ENCODE data around the gene ZNF514. TPM values are rescaled to one million over a fixed set of nuclear protein-coding genes. Genes with fewer than 3 reads are reported as not detected.
A peak's percentile ranks its signal among the peaks of the same experiment; 100 is the strongest.
"Not testable (repeated sequence)": the region's sequence is repeated elsewhere in the genome, so short reads cannot be mapped to it uniquely, and the experiment has no call there.

Gene ZNF514
- total and polyA plus RNA-seq, 12 donors, result 4.6 to 26.1 (median 14.2) TPM

GRCh38 chr2:95109260-95109659 is 50.4 kb downstream of the ZNF514 start:
- DNase-seq, result no peak
- intact Hi-C loops (cut with DNase I), result loop anchor here in 1 of 2 donors (10.0 kb wide), 1 partner anchor 84 kb away; the partner anchor contains the start of gene MAL
- peaks cover 0 to 70% of the 10 kb centered on the region in 2 donors for H3K36me3 ChIP-seq (replicated peaks in 1 of 2)
- H3K4me3 ChIP-seq, result no peak overlapping the region
- TF ChIP-seq, protein P1, sequence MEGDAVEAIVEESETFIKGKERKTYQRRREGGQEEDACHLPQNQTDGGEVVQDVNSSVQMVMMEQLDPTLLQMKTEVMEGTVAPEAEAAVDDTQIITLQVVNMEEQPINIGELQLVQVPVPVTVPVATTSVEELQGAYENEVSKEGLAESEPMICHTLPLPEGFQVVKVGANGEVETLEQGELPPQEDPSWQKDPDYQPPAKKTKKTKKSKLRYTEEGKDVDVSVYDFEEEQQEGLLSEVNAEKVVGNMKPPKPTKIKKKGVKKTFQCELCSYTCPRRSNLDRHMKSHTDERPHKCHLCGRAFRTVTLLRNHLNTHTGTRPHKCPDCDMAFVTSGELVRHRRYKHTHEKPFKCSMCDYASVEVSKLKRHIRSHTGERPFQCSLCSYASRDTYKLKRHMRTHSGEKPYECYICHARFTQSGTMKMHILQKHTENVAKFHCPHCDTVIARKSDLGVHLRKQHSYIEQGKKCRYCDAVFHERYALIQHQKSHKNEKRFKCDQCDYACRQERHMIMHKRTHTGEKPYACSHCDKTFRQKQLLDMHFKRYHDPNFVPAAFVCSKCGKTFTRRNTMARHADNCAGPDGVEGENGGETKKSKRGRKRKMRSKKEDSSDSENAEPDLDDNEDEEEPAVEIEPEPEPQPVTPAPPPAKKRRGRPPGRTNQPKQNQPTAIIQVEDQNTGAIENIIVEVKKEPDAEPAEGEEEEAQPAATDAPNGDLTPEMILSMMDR (IDR thresholded peaks at IDR 0.05), result no peak
- no peak for TF ChIP-seq POLR2A (IDR thresholded peaks at IDR 0.05)
- 90 to 93% (median 90%) methylated on average over 6 of the region's 6 CpGs for WGBS, 4 donors
- no peaks in the 10 kb centered on the region for H3K27me3 ChIP-seq
- H3K4me1 ChIP-seq (replicated peaks in 1 of 2), result no peaks in the 10 kb centered on the region
- H3K27ac ChIP-seq, result no peak overlapping the region
- no peaks in the 10 kb centered on the region for H3K9me3 ChIP-seq (replicated peaks in 1 of 3)

- no peaks in the 10 kb centered on the region for H3K4me1 ChIP-seq (replicated peaks in 1 of 2)
- DNase-seq, result peak in 2 of 7 donors; percentile 47 to 51
- H3K9me3 ChIP-seq (replicated peaks in 1 of 3), result peaks cover 0 to 5% (median 0%) of the 10 kb centered on the region in 3 donors
- TF ChIP-seq, protein P1 (IDR thresholded peaks at IDR 0.05), result no peak
- no peak for TF ChIP-seq POLR2A (IDR thresholded peaks at IDR 0.05)
- H3K4me3 ChIP-seq, result no peak overlapping the region
- H3K27ac ChIP-seq, result peak overlapping the region in 1 of 5 donors; percentile 40
- whole genome bisulfite sequencing, 4 donors, result 60 to 75% (median 70%) methylated on average over 2 of the region's 2 CpGs
- peaks cover 0 to 83% of the 10 kb centered on the region in 2 donors for H3K36me3 ChIP-seq (replicated peaks in 1 of 2)
- H3K27me3 ChIP-seq, result no peaks in the 10 kb centered on the region
- intact Hi-C loops (cut with DNase I), result loop anchor here in 1 of 2 donors (10.0 kb wide), 1 partner anchor 81 kb away; the partner anchor contains the start of gene MAL
Measured at GRCh38 chr2:95106081-95106480, 53.6 kb downstream of the ZNF514 start.

DNA sequence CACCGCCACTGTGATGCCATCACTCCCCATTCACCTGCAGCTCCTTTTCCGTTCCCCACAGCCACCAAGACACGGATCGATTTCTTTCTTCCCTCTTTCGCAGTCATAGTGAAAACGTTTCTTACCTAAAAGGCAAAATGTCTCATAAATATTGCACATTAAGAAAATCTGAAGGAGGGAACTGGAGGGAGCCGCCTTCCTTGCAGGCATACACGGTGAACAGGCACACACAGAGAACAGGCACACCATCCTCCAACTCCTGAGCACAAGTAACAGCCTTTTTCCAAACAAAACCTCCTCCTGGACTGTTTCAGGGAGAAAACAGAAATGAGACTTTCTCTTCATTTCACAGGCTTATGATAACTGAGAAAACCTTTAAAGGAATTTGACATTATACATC is 55.0 kb downstream of the ZNF514 start:
- no peaks in the 10 kb centered on the region for H3K4me1 ChIP-seq (replicated peaks in 1 of 2)
- no peak overlapping the region for H3K27ac ChIP-seq
- peaks cover 0 to 5% (median 0%) of the 10 kb centered on the region in 3 donors for H3K9me3 ChIP-seq (replicated peaks in 1 of 3)
- intact Hi-C loops (cut with DNase I), result loop anchor here in 1 of 2 donors (10.0 kb wide), 1 partner anchor 80 kb away; the partner anchor contains the start of gene MAL
- no peaks in the 10 kb centered on the region for H3K27me3 ChIP-seq
- H3K36me3 ChIP-seq (replicated peaks in 1 of 2), result peaks cover 0 to 95% of the 10 kb centered on the region in 2 donors
- H3K4me3 ChIP-seq, result no peak overlapping the region
- TF ChIP-seq POLR2A (IDR thresholded peaks at IDR 0.05), result no peak
- TF ChIP-seq, protein P1 (IDR thresholded peaks at IDR 0.05), result no peak
- WGBS, 4 donors, result 90 to 95% (median 94%) methylated on average over 8 of the region's 8 CpGs
- DNase-seq, result no peak

- H3K4me3 ChIP-seq, result no peak overlapping the region
- no peaks in the 10 kb centered on the region for H3K27me3 ChIP-seq
- H3K36me3 ChIP-seq (replicated peaks in 1 of 2), result peaks cover 0 to 58% of the 10 kb centered on the region in 2 donors
- TF ChIP-seq, protein P1 (IDR thresholded peaks at IDR 0.05), result no peak
- TF ChIP-seq POLR2A (IDR thresholded peaks at IDR 0.05), result no peak
- no peaks in the 10 kb centered on the region for H3K4me1 ChIP-seq (replicated peaks in 1 of 2)
- peaks cover 0 to 5% (median 0%) of the 10 kb centered on the region in 3 donors for H3K9me3 ChIP-seq (replicated peaks in 1 of 3)
- intact Hi-C loops (cut with DNase I), result loop anchor here in 1 of 2 donors (10.0 kb wide), 1 partner anchor 75 kb away; the partner anchor contains the start of gene MAL
- DNase-seq, result no peak
- 87 to 100% (median 95%) methylated on average over 2 of the region's 2 CpGs for WGBS, 4 donors
- H3K27ac ChIP-seq, result no peak overlapping the region
Measured at GRCh38 chr2:95099910-95100309, 59.7 kb downstream of the ZNF514 start.

DNA sequence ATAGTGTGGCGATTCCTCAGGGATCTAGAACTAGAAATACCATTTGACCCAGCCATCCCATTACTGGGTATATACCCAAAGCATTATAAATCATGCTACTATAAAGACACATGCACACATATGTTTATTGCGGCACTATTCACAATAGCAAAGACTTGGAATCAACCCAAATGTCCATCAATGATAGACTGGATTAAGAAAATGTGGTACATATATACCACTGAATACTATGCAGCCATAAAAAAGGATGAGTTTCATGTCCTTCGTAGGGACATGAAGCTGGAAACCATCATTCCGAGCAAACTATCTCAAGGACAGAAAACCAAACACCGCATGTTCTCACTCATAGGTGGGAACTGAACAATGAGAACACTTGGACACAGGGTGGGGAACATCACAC is 61.4 kb downstream of the ZNF514 start:
- H3K4me3 ChIP-seq; H3K9me3 ChIP-seq (replicated peaks in 1 of 3); H3K27me3 ChIP-seq; H3K4me1 ChIP-seq (replicated peaks in 1 of 2); H3K27ac ChIP-seq; DNase-seq; intact Hi-C loops (cut with DNase I): not testable (repeated sequence)
- WGBS, 4 donors, result 93 to 97% (median 95%) methylated on average over 4 to 5 of the region's 5 CpGs
- H3K36me3 ChIP-seq (replicated peaks in 1 of 2), result peaks cover 0 to 44% of the 10 kb centered on the region in 2 donors
